Tibial nerve (tissue), 4 donors: ENCODE data around the gene RFX4. TPM values are rescaled to one million over a fixed set of nuclear protein-coding genes. Genes with fewer than 3 reads are reported as not detected.

ENCODE experiments used
- DNase-seq, 2 donors: peaks; one replicate each; pipeline ENCODE4 v3.0.0-alpha.2; 2019; ENCODE audit warnings: low spot score in 2 of 2
- H3K27ac ChIP-seq, 4 donors: fragments of 200-600 bp; sonication (generic) in 3 of 4; one replicate each; pipeline ENCODE4 v1.5.1; 2017 to 2019; ENCODE audit warnings: mild to moderate bottlenecking in 1 of 4
- H3K27me3 ChIP-seq, 2 donors: fragments of 200-600 bp; sonication (generic) in 1 of 2; one replicate each; pipeline versions ENCODE4 v1.5.1 to v1.6.0; 2017 to 2019
- H3K36me3 ChIP-seq, 3 donors: fragments of 200-600 bp; sonication (generic); one replicate each; pipeline ENCODE4 v1.5.1; 2018 to 2019
- H3K4me1 ChIP-seq, 4 donors: fragments of 200-600 bp; sonication (generic) in 3 of 4; one replicate each; pipeline ENCODE4 v1.5.1; 2017 to 2019
- H3K4me3 ChIP-seq, 4 donors: fragments of 200-600 bp; sonication (generic) in 3 of 4; one replicate each; pipeline ENCODE4 v1.5.1; 2017 to 2019; ENCODE audit warnings: mild to moderate bottlenecking in 1 of 4, moderate library complexity in 1 of 4
- H3K9me3 ChIP-seq, 4 donors: fragments of 200-600 bp; sonication (generic) in 3 of 4; one replicate each; pipeline ENCODE4 v1.5.1; 2017 to 2019
- CTCF ChIP-seq, 5 experiments: fragments of 200-600 bp in 3 of 5; fragments of 450-650 bp in 2 of 5; sonication (generic) in 3 of 5; IDR thresholded peaks; one replicate each; pipeline ENCODE4 v1.5.1; 2016 to 2019; ENCODE audit warnings: antibody characterized with exemption in 5 of 5, mild to moderate bottlenecking in 3 of 5, moderate library complexity in 2 of 5
- EP300 ChIP-seq, 2 donors: sonication (generic); formaldehyde crosslinking; IDR thresholded peaks; one replicate each; pipeline ENCODE4 v1.6.1; 2017; ENCODE audit warnings: antibody characterized with exemption in 2 of 2, mild to moderate bottlenecking in 1 of 2
- POLR2A ChIP-seq, 2 donors: fragments of 450-650 bp; IDR thresholded peaks; one replicate each; pipeline ENCODE4 v1.6.1; 2017; ENCODE audit warnings: antibody characterized with exemption in 2 of 2, mild to moderate bottlenecking in 2 of 2, moderate library complexity in 2 of 2
- WGBS, 2 donors: methylation state at CpG; one replicate each; pipeline ENCODE4 v1.1.5; 2018; 5-methylcytosine and 5-hydroxymethylcytosine counted together
- total RNA-seq, 4 donors: library from RNA; depleted of rRNA; stranded (reverse); fragments of >200 nt; gene quantifications; one replicate each; pipeline ENCODE4 v1.1.0, GENCODE V29; 2016

RFX4 gene
- total RNA-seq, 4 donors from 2014 or later: not detected

- peak overlapping the region in 3 of 4 donors; percentile 46 to 90 (median 89) for H3K27ac ChIP-seq
- 58 to 67% methylated on average over 6 of the region's 6 CpGs for WGBS, 2 donors
- peaks cover 0 to 26% (median 0%) of the 10 kb centered on the region in 4 donors for H3K4me1 ChIP-seq
- no peaks in the 10 kb centered on the region for H3K36me3 ChIP-seq
- DNase-seq: no peak
- TF ChIP-seq CTCF (IDR thresholded peaks at IDR 0.05) (no peak), EP300 (IDR thresholded peaks at IDR 0.05) (no peak), POLR2A (IDR thresholded peaks at IDR 0.05) (no peak)
- peak overlapping the region in 1 of 4 donors; percentile 21 for H3K4me3 ChIP-seq
- no peaks in the 10 kb centered on the region for H3K27me3 ChIP-seq
- no peaks in the 10 kb centered on the region for H3K9me3 ChIP-seq
Observed at GRCh38 chr12:106645465-106646330, 62.9 kb downstream of the RFX4 start.

- 84 to 94% methylated on average over 2 of the region's 2 CpGs for WGBS, 2 donors
- TF ChIP-seq POLR2A (IDR thresholded peaks at IDR 0.05) (no peak), CTCF (IDR thresholded peaks at IDR 0.05) (no peak), EP300 (IDR thresholded peaks at IDR 0.05) (no peak)
- Histone ChIP-seq H3K4me1 (peaks cover 0 to 26% (median 0%) of the 10 kb centered on the region in 4 donors), H3K9me3 (no peaks in the 10 kb centered on the region), H3K4me3 (no peak overlapping the region), H3K27me3 (no peaks in the 10 kb centered on the region), H3K36me3 (no peaks in the 10 kb centered on the region), H3K27ac (peak overlapping the region in 2 of 4 donors; percentile 89 to 90)
- no peak for DNase-seq
Observed at GRCh38 chr12:106646472-106646871, 63.7 kb downstream of the RFX4 start.

- Histone ChIP-seq H3K9me3 (no peaks in the 10 kb centered on the region), H3K27ac (no peak overlapping the region), H3K27me3 (no peaks in the 10 kb centered on the region), H3K36me3 (no peaks in the 10 kb centered on the region), H3K4me3 (no peak overlapping the region), H3K4me1 (peaks cover 0 to 26% (median 0%) of the 10 kb centered on the region in 4 donors)
- no peak for DNase-seq
- 87 to 88% methylated on average over 12 of the region's 12 CpGs for WGBS, 2 donors
- TF ChIP-seq CTCF (IDR thresholded peaks at IDR 0.05) (no peak), POLR2A (IDR thresholded peaks at IDR 0.05) (no peak), EP300 (IDR thresholded peaks at IDR 0.05) (no peak)
Observed at GRCh38 chr12:106647793-106648514, 65.2 kb downstream of the RFX4 start.

GRCh38 chr12:106648736-106649135, 65.9 kb downstream of the RFX4 start:
- Histone ChIP-seq H3K4me3 (no peak overlapping the region), H3K9me3 (no peaks in the 10 kb centered on the region), H3K36me3 (no peaks in the 10 kb centered on the region), H3K27me3 (no peaks in the 10 kb centered on the region), H3K27ac (no peak overlapping the region), H3K4me1 (peaks cover 0 to 20% (median 0%) of the 10 kb centered on the region in 4 donors)
- 82 to 83% methylated on average over 2 of the region's 2 CpGs for WGBS, 2 donors
- DNase-seq: no peak
- TF ChIP-seq EP300 (IDR thresholded peaks at IDR 0.05) (no peak), POLR2A (IDR thresholded peaks at IDR 0.05) (no peak), CTCF (IDR thresholded peaks at IDR 0.05) (no peak)

GRCh38 chr12:106651552-106651951, 68.7 kb downstream of the RFX4 start:
- Histone ChIP-seq H3K27me3 (no peaks in the 10 kb centered on the region), H3K9me3 (no peaks in the 10 kb centered on the region), H3K4me3 (no peak overlapping the region), H3K4me1 (no peaks in the 10 kb centered on the region), H3K27ac (peak overlapping the region in 2 of 4 donors; percentile 17 to 30), H3K36me3 (no peaks in the 10 kb centered on the region)
- peak in 1 of 2 donors; percentile 29 for TF ChIP-seq EP300 (IDR thresholded peaks at IDR 0.05)
- no peak for TF ChIP-seq CTCF (IDR thresholded peaks at IDR 0.05)
- WGBS, 2 donors: 52 to 54% methylated on average over 2 of the region's 2 CpGs
- DNase-seq: no peak
